Sigmoid colon (tissue), 7 donors: ENCODE measurements around the gene SUGP1. TPM values are rescaled to one million over a fixed set of nuclear protein-coding genes. Genes with fewer than 3 reads are reported as not detected.

ENCODE experiments used
- DNase-seq: peaks from one replicate; pipeline ENCODE4 v3.0.0-alpha.2; 2019
- H3K27ac ChIP-seq, 4 donors: fragments of 200-600 bp; sonication (generic); one replicate each; pipeline ENCODE4 v1.5.1; 2016 to 2019; ENCODE audit warnings: mild to moderate bottlenecking in 1 of 4
- H3K27me3 ChIP-seq, 3 donors: fragments of 200-600 bp; sonication (generic); one replicate each; pipeline ENCODE4 v1.5.1; 2019; ENCODE audit warnings: mild to moderate bottlenecking in 1 of 3
- H3K36me3 ChIP-seq, 4 donors: fragments of 200-600 bp; sonication (generic); one replicate each; pipeline ENCODE4 v1.5.1; 2016 to 2019
- H3K4me1 ChIP-seq, 4 donors: fragments of 200-600 bp; sonication (generic); one replicate each; pipeline ENCODE4 v1.5.1; 2017 to 2019
- H3K4me3 ChIP-seq, 4 donors: fragments of 200-600 bp; sonication (generic); one replicate each; pipeline ENCODE4 v1.5.1; 2017 to 2019; ENCODE audit warnings: mild to moderate bottlenecking in 2 of 4, moderate library complexity in 1 of 4
- H3K9me3 ChIP-seq, 4 donors: fragments of 200-600 bp in 3 of 4; sonication (generic) in 3 of 4; one replicate each; pipeline versions ENCODE4 v1.5.1 to v1.6.1; 2013 to 2019
- EP300 ChIP-seq, 4 donors: sonication (generic); formaldehyde crosslinking; IDR thresholded peaks; one replicate each; pipeline ENCODE4 v1.6.1; 2017; ENCODE audit warnings: antibody characterized with exemption in 4 of 4
- POLR2A ChIP-seq, 2 donors: fragments of 450-650 bp; IDR thresholded peaks; one replicate each; pipeline ENCODE4 v1.6.1; 2016; ENCODE audit warnings: antibody characterized with exemption in 2 of 2, mild to moderate bottlenecking in 2 of 2, moderate library complexity in 2 of 2
- POLR2AphosphoS5 ChIP-seq, 4 donors: sonication (generic); formaldehyde crosslinking; IDR thresholded peaks; one replicate each; pipeline ENCODE4 v1.6.1; 2017; ENCODE audit warnings: antibody characterized with exemption in 4 of 4
- WGBS, 2 donors: extraction: QIAGEN DNeasy Blood & Tissue Kit; methylation state at CpG; one replicate each; pipeline ENCODE4 v1.1.7; 2013; 5-methylcytosine and 5-hydroxymethylcytosine counted together
- intact Hi-C: fragments of 100-400 bp; cut with DNase I; formaldehyde crosslinking; loops from one replicate; pipeline ENCODE4 v1.15.1; 2023
- polyA plus RNA-seq, 3 donors: library from polyadenylated mRNA; stranded (reverse); fragments of 200-250 nt; gene quantifications; one replicate each; pipeline ENCODE4 v1.2.3, GENCODE V29; 2013
- total RNA-seq, 4 donors: library from RNA; depleted of rRNA; stranded (reverse); fragments of >200 nt; gene quantifications; one replicate each; pipeline ENCODE4 v1.1.0, GENCODE V29; 2016
- TF ChIP-seq, protein P1 (sequence below), 4 experiments: fragments of 450-650 bp in 3 of 4; fragments of 200-600 bp in 1 of 4; IDR thresholded peaks; one replicate each; pipeline ENCODE4 v1.5.1; 2016 to 2019; ENCODE audit warnings: antibody characterized with exemption in 4 of 4, mild to moderate bottlenecking in 3 of 4, moderate library complexity in 2 of 4
- donor health status: healthy with polysubstance abuse.
- donor health status: Bipolar disorder and iron deficiency.
- donor health status: healthy.

The SUGP1 gene
- total and polyA plus RNA-seq, 7 donors, result 21.0 to 51.0 (median 32.1) TPM

DNA sequence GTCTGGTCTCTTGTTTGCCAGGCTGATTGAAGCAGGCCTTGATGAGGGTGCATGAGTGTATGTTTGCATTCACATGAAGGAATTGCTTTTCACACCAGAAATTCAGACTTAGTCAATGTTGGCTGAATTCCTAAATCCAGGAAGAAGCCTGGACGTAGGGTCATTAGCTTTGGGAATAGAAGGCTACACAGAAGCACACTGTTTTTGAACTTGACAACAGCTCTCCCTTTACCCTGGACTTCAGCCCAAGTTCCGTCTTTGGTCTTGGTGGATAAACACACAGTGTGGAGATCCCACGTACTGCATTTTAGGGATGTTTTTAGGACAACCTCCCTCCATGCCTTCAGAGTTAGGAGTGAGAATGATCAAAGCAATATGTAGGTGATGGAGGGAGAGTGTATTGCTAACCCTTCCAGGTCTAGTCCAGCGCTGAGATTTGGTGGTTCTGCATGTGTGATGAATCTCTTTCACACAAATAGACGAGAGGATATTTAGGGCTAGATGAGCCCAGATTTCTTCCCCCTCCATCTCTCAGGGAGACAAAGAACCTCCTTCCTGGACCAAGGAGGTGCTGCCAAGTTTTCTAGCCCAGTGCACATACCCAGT is 70.0 kb downstream of the SUGP1 start:
- Histone ChIP-seq H3K27me3 (peaks cover 0 to 41% (median 3%) of the 10 kb centered on the region in 3 donors), H3K36me3 (no peaks in the 10 kb centered on the region), H3K9me3 (no peaks in the 10 kb centered on the region), H3K4me1 (no peaks in the 10 kb centered on the region), H3K4me3 (no peak overlapping the region), H3K27ac (no peak overlapping the region)
- intact Hi-C loops, result no loop called here
- TF ChIP-seq POLR2AphosphoS5 (IDR thresholded peaks at IDR 0.05) (no peak), POLR2A (IDR thresholded peaks at IDR 0.05) (no peak), EP300 (IDR thresholded peaks at IDR 0.05) (no peak)
- TF ChIP-seq, protein P1, sequence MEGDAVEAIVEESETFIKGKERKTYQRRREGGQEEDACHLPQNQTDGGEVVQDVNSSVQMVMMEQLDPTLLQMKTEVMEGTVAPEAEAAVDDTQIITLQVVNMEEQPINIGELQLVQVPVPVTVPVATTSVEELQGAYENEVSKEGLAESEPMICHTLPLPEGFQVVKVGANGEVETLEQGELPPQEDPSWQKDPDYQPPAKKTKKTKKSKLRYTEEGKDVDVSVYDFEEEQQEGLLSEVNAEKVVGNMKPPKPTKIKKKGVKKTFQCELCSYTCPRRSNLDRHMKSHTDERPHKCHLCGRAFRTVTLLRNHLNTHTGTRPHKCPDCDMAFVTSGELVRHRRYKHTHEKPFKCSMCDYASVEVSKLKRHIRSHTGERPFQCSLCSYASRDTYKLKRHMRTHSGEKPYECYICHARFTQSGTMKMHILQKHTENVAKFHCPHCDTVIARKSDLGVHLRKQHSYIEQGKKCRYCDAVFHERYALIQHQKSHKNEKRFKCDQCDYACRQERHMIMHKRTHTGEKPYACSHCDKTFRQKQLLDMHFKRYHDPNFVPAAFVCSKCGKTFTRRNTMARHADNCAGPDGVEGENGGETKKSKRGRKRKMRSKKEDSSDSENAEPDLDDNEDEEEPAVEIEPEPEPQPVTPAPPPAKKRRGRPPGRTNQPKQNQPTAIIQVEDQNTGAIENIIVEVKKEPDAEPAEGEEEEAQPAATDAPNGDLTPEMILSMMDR (IDR thresholded peaks at IDR 0.05), result no peak
- 48 to 68% methylated on average over 5 of the region's 5 CpGs for WGBS, 2 donors
- DNase-seq, result no peak

DNA sequence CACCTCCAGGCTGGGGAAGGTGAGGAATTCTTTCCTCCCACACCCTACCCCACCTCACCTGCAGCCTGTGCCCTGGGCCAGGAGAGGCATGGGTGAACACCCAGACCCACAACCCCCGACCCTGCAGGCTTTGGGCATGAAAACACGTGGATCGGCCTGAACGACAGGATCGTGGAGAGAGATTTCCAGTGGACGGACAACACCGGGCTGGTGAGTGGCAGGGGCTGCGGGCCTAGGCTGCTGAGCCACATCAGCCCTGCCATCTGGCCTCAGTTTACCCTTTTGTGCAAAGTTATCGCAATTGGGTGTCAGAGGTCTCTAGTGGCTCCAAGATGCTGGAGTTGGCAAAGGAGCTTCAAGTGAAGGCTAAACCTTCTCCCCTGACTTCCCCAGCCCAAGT is 79.8 kb downstream of the SUGP1 start:
- 79 to 80% methylated on average over 9 of the region's 9 CpGs for WGBS, 2 donors
- TF ChIP-seq, protein P1 (IDR thresholded peaks at IDR 0.05), result no peak
- TF ChIP-seq POLR2A (IDR thresholded peaks at IDR 0.05) (no peak), POLR2AphosphoS5 (IDR thresholded peaks at IDR 0.05) (no peak), EP300 (IDR thresholded peaks at IDR 0.05) (no peak)
- no peak for DNase-seq
- H3K9me3 ChIP-seq, result peaks cover 0 to under 1% (median 0%) of the 10 kb centered on the region in 4 donors
- H3K27me3 ChIP-seq, result peaks cover 0 to 22% (median 11%) of the 10 kb centered on the region in 3 donors
- no peaks in the 10 kb centered on the region for H3K4me1 ChIP-seq
- no peak overlapping the region for H3K27ac ChIP-seq
- no peak overlapping the region for H3K4me3 ChIP-seq
- intact Hi-C loops, result no loop called here
- H3K36me3 ChIP-seq, result no peaks in the 10 kb centered on the region

DNA sequence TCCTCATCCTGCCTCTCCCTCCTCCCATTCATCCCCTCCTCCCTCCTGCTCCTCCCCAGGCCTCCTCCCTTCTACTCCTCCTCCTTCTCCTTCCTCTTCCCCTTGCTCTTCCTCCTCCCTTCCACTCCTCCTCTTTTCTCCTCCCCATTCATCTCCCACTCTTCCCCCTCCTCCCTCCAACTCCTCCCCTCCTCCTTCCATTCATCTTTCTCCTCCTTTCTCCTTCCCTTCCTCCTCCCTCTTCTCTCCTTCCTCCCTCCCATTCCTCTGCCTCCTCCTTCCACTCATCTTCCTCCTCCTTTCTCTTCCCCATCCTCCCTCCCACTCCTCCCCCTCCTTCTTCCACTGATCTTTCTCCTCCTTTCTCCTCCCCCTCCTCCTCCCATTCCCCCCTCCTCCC is 80.6 kb downstream of the SUGP1 start:
- Histone ChIP-seq H3K4me1 (no peaks in the 10 kb centered on the region), H3K9me3 (peaks cover 4 to 7% (median 6%) of the 10 kb centered on the region in 4 donors), H3K27me3 (peaks cover 0 to 22% (median 11%) of the 10 kb centered on the region in 3 donors), H3K36me3 (no peaks in the 10 kb centered on the region), H3K4me3 (no peak overlapping the region), H3K27ac (no peak overlapping the region)
- no peak for DNase-seq
- intact Hi-C loops, result no loop called here
- TF ChIP-seq POLR2AphosphoS5 (IDR thresholded peaks at IDR 0.05) (no peak), EP300 (IDR thresholded peaks at IDR 0.05) (no peak), POLR2A (IDR thresholded peaks at IDR 0.05) (no peak)
- TF ChIP-seq, protein P1 (IDR thresholded peaks at IDR 0.05), result no peak

DNA sequence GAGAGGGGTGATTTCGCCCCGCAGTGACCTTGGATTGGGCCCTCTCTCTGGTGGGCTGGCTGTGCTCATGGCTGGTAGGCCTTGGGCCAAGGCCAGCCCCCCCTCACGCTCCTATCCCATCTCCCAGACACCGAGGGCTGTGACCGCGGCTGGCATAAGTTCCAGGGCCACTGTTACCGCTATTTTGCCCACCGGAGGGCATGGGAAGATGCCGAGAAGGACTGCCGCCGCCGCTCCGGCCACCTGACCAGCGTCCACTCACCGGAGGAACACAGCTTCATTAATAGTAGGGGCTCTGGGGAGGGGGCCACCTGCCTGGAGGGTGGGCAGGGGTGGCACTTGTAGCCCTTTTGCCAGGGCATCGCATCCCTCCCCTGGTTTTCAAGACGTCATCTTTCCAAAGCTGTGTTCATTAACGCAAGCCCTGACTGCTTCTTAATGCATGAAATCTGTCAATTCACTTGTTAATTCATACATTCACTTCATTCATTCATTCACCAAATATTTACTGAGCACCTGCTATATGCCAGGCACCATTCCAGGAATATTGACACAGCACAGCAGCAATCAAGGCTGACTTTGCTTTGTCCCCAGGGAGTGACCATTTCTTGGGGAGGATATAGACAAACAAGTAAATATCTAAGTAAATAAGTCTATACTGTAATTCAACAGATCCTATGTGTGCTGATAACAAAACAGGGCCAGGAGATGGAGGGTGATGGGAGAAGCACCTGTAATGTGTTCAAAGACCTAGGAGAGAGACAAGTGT is 82.0 kb downstream of the SUGP1 start:
- no peaks in the 10 kb centered on the region for H3K36me3 ChIP-seq
- no peak for TF ChIP-seq EP300 (IDR thresholded peaks at IDR 0.05)
- TF ChIP-seq POLR2A (IDR thresholded peaks at IDR 0.05), result no peak
- TF ChIP-seq, protein P1 (IDR thresholded peaks at IDR 0.05), result no peak
- TF ChIP-seq POLR2AphosphoS5 (IDR thresholded peaks at IDR 0.05), result no peak
- intact Hi-C loops, result no loop called here
- no peak for DNase-seq
- no peak overlapping the region for H3K4me3 ChIP-seq
- WGBS, 2 donors, result 82 to 86% methylated on average over 18 of the region's 18 CpGs
- peaks cover 10 to 15% (median 12%) of the 10 kb centered on the region in 4 donors for H3K9me3 ChIP-seq
- no peak overlapping the region for H3K27ac ChIP-seq
- H3K27me3 ChIP-seq, result peaks cover 0 to 22% (median 11%) of the 10 kb centered on the region in 3 donors
- H3K4me1 ChIP-seq, result no peaks in the 10 kb centered on the region
